Fibroblast of villous mesenchyme (primary cell): Measurements from ENCODE around the gene NKX6-2. TPM values are rescaled to one million over a fixed set of nuclear protein-coding genes. Genes with fewer than 3 reads are reported as not detected.

ENCODE experiments used
- DNase-seq: peaks from one replicate; pipeline ENCODE4 v3.0.0-alpha.2; 2010; ENCODE audit warnings: low read depth
- H3K4me3 ChIP-seq: 2 replicates; pipeline ENCODE4 v1.5.1; 2011; ENCODE audit warnings: low read depth, mild to moderate bottlenecking, low read length
- CTCF ChIP-seq: IDR thresholded peaks from 2 replicates; pipeline ENCODE4 v1.5.1; 2012; ENCODE audit warnings: low read depth, mild to moderate bottlenecking, low read length; ENCODE audit not compliant: insufficient read depth
- total RNA-seq: library from RNA; depleted of rRNA; stranded (reverse); fragments of >200 nt; gene quantifications from 2 replicates; pipeline ENCODE4 v1.2.3, GENCODE V29; 2012

Gene NKX6-2
- total RNA-seq, 1 donor = not detected

DNA sequence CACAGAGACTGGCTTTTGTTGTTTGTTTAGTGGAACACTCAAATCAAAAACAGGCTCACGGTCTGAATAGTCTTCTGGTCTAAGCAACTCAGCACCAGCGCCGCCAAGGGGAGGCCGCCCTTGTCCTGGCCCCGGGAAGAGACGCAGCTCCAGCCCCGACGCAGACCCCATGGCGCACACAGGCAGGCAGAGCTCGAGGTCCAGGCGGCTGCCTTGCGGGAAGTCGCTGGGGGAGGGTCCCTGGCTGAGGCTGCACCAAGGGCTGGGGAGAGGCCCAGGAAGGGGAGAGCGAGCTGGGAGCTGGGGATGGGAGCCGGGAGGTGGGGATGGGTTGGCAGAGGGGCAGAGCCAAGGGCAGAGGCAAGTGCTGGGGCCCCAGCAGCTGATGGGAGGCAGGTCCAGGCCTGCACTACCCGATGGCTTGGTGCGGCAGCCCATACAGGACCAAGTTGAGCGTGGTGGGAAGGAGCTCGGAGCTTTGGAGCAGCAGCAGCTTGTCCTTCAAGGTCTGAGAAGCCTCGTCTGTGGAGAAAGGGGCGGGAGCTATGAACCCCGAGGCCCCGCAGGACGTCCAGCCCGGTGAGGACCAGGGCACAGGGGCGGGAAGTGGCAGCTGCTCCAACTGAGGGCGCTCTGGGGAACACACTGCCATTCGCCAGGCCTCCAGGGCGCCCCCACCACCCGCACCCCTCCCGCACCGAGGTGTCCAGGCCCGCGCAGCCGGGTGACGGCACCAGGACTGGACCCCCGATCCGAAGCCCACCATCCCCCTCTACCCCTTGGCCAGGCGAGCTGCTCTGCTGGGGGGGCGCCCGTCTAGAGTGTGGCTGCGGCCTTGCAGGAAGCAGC lies 22.7 kb upstream of the NKX6-2 start:
- TF ChIP-seq CTCF = no peak
- DNase-seq = no peak
- no peak overlapping the region for H3K4me3 ChIP-seq

GRCh38 chr10:132807621-132808049 lies 21.7 kb upstream of the NKX6-2 start:
- H3K4me3 ChIP-seq = no peak overlapping the region

GRCh38 chr10:132806561-132807003 lies 20.6 kb upstream of the NKX6-2 start:
- H3K4me3 ChIP-seq = no peak overlapping the region
- no peak for TF ChIP-seq CTCF
- DNase-seq = no peak

More at GRCh38 chr10:132807621-132808049, 21.7 kb upstream of the NKX6-2 start:
- no peak for TF ChIP-seq CTCF
- no peak for DNase-seq

DNA sequence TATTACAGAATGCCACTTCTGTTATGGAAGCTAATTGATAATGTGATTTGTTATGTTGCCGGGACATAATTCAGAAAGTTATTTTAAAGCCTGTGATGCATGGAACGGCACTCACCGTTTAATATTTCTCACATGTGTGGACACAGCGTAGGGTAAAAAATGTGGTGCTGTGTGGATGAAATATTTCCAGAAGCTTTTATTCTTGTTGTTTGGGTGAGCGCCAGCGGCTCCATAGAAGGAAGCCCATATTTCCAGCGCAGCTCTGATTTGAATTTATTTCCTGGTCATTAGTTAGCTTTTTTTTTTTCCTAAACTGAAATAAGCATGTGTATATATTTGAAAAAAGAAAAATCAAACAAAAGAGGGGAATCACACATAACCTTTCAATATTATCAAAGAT lies 20.2 kb upstream of the NKX6-2 start:
- no peak overlapping the region for H3K4me3 ChIP-seq
- no peak for TF ChIP-seq CTCF
- no peak for DNase-seq

DNA sequence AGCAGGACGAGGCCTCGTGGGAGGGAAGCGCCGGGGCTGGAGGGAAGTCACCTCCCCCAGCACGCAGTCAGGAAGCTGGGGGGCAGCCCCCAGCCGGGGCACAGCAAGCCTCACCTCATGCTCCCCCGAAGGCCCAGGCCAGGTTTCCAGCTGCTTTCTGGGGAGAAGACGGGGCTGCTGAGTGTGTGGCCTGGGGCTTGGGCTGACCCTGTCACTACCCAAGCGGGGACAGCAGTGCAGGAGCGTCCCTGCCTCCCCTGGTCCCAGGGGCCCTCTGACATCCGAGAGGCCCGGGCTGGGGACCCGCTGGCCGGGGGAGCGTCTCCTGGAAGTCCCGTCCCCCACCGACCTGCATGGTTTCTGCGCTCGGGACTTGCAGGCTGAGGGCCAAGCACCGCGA lies 19.7 kb upstream of the NKX6-2 start:
- no peak overlapping the region for H3K4me3 ChIP-seq
- TF ChIP-seq CTCF = no peak
- DNase-seq = no peak

DNA sequence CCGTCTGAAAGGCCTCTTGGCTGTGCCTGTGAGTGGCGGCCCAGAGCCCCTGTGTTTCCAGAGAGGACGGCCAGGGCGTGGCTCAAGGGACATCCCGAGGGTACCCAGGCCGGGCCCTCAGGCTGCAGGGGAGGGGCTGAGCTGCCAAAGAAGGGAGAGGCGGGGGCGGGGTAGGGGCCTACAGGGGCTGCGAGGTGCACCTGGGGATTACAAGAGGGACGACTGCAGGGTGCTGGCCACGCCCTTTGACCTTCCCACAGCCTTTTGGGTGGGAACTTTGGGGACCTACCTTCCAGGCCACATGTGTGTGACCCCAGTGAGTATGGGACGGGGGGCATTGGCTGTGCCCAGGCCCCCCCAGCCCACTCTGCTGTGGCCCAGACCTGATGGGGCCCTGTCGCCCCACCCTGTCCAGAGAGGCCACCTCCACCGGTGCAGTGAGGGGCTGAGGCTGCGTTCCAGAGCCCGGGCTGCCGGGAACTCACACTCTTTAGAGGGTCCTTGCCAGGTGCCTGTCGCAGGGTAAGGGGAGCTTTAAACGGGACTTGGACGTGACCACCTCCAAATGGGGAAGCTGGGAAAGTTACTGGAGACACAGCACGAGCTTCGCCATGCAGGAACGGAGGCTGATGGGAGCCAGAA lies 19.0 kb upstream of the NKX6-2 start:
- H3K4me3 ChIP-seq = no peak overlapping the region
- TF ChIP-seq CTCF = no peak
- DNase-seq = no peak
